CD4-positive, alpha-beta T cell (primary cell): ENCODE data around the gene NSFL1C. TPM values are rescaled to one million over a fixed set of nuclear protein-coding genes. Genes with fewer than 3 reads are reported as not detected.

Experiments
- ATAC-seq: fragments of 200-7000 bp; cut with Tn5 transposase; one replicate; pipeline ENCODE4 v1.10.0; 2022; ENCODE audit warnings: mild to moderate bottlenecking; ENCODE audit not compliant: poor library complexity
- CTCF ChIA-PET: fragments of 350-600 bp; sonication (Branson Sonifier 250); formaldehyde crosslinking; loops from one replicate; lab custom pipeline; 2021; ENCODE audit warnings: antibody characterized with exemption, inconsistent platforms; lab: Charles Lee
- POLR2A ChIA-PET: fragments of 350-600 bp; sonication (Branson Sonifier 250); formaldehyde crosslinking; loops from one replicate; lab custom pipeline; 2021; ENCODE audit warnings: antibody characterized with exemption, inconsistent platforms; lab: Charles Lee
- DNase-seq, 14 experiments: peaks; one replicate each; pipeline ENCODE4 v3.0.0-alpha.2; 2013 to 2020; ENCODE audit warnings: mixed read lengths in 2 of 14
- H3K27ac ChIP-seq, 2 donors: one replicate each; pipeline versions ENCODE4 v1.5.1 to v1.7.0; 2013; ENCODE audit warnings: low read length in 2 of 2, low read depth in 1 of 2, mild to moderate bottlenecking in 1 of 2
- H3K27me3 ChIP-seq, 2 experiments: 1 replicate in 1 of 2; 2 replicates in 1 of 2; pipeline versions ENCODE4 v1.6.1 to v1.7.0; 2013; ENCODE audit warnings: low read length in 2 of 2, control low read depth in 1 of 2, mild to moderate bottlenecking in 1 of 2, moderate library complexity in 1 of 2; ENCODE audit not compliant: insufficient read depth in 2 of 2, control insufficient read depth in 1 of 2
- H3K36me3 ChIP-seq: one replicate; pipeline ENCODE4 v1.6.1; 2013; ENCODE audit warnings: low read length, control low read depth; ENCODE audit not compliant: insufficient read depth
- H3K4me1 ChIP-seq: one replicate; pipeline ENCODE4 v1.6.1; 2013; ENCODE audit warnings: low read length, control low read depth; ENCODE audit not compliant: insufficient read depth
- H3K4me3 ChIP-seq: one replicate; pipeline ENCODE4 v1.5.1; 2013; ENCODE audit warnings: mild to moderate bottlenecking, low read length, moderate library complexity
- H3K9me3 ChIP-seq, 2 experiments: 1 replicate in 1 of 2; 2 replicates in 1 of 2; pipeline versions ENCODE4 v1.6.1 to v1.7.0; 2013; ENCODE audit warnings: low read length in 2 of 2, mild to moderate bottlenecking in 2 of 2, control low read depth in 1 of 2, moderate library complexity in 1 of 2; ENCODE audit not compliant: control insufficient read depth in 1 of 2, insufficient read depth in 1 of 2
- H3K27ac Mint-ChIP-seq: one replicate; pipeline ENCODE4 v1.8.0; 2020; ENCODE audit warnings: mixed read lengths
- H3K27me3 Mint-ChIP-seq: one replicate; pipeline ENCODE4 v1.8.0; 2021; ENCODE audit warnings: mixed read lengths
- H3K36me3 Mint-ChIP-seq: one replicate; pipeline ENCODE4 v1.8.0; 2021; ENCODE audit warnings: low read depth, mixed read lengths
- H3K4me1 Mint-ChIP-seq: one replicate; pipeline ENCODE4 v1.8.0; 2021; ENCODE audit warnings: low read depth, mixed read lengths
- H3K4me3 Mint-ChIP-seq: one replicate; pipeline ENCODE4 v1.8.0; 2020; ENCODE audit warnings: mild to moderate bottlenecking, mixed read lengths
- H3K9me3 Mint-ChIP-seq: one replicate; pipeline ENCODE4 v1.8.0; 2020; ENCODE audit warnings: mixed read lengths
- intact Hi-C, 2 experiments: fragments of 100-400 bp; cut with DNase I in 1 of 2; cut with micrococcal nuclease in 1 of 2; formaldehyde crosslinking; loops; one replicate each; pipeline versions ENCODE4 v1.15.1 to v1.9.0; 2023 to 2025; cut with DNase I, micrococcal nuclease
- total RNA-seq, 174 experiments: library from RNA in 2 of 174; stranded (reverse) in 2 of 174; gene quantifications; one replicate each; pipeline ENCODE4 v1.2.3 and lab custom pipeline; 2021 to 2026
- TF ChIP-seq, protein P1 (sequence below): fragments of 200-600 bp; IDR thresholded peaks from one replicate; pipeline ENCODE4 v1.8.0; 2022; ENCODE audit warnings: antibody characterized with exemption, mild to moderate bottlenecking

The NSFL1C gene
- total RNA-seq, 2 experiments from 2014 or later = 53.2 to 53.4 TPM

DNA sequence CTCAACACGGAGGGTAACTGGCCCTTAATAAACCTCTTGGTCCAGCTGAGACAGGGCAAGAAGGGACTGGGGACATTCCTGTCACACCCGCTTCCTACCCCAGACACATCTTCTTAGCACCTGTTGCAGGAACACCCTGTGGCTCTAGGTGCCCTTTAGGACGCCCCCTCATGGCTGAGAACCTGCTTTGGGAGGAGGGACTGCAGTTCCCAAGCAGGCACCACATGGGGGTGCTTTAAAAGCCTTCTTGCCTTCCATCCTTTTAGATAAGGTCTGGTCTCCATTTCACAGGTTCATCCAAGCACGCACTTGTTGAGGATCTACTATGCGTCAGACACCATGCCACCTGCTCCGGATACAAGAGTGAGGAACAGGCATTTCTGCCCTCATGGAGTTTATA is 26.6 kb downstream of the NSFL1C start:
- intact Hi-C loops = no loop called here
- peaks cover 40% of the 10 kb centered on the region for H3K36me3 ChIP-seq
- no peak overlapping the region for H3K4me3 ChIP-seq
- POLR2A ChIA-PET = no interaction called here
- Mint-ChIP-seq H3K27me3 (no peaks in the 10 kb centered on the region), H3K36me3 (peaks cover 42% of the 10 kb centered on the region), H3K4me3 (no peak overlapping the region), H3K27ac (no peak overlapping the region), H3K4me1 (peaks cover 41% of the 10 kb centered on the region), H3K9me3 (no peaks in the 10 kb centered on the region)
- TF ChIP-seq, protein P1, sequence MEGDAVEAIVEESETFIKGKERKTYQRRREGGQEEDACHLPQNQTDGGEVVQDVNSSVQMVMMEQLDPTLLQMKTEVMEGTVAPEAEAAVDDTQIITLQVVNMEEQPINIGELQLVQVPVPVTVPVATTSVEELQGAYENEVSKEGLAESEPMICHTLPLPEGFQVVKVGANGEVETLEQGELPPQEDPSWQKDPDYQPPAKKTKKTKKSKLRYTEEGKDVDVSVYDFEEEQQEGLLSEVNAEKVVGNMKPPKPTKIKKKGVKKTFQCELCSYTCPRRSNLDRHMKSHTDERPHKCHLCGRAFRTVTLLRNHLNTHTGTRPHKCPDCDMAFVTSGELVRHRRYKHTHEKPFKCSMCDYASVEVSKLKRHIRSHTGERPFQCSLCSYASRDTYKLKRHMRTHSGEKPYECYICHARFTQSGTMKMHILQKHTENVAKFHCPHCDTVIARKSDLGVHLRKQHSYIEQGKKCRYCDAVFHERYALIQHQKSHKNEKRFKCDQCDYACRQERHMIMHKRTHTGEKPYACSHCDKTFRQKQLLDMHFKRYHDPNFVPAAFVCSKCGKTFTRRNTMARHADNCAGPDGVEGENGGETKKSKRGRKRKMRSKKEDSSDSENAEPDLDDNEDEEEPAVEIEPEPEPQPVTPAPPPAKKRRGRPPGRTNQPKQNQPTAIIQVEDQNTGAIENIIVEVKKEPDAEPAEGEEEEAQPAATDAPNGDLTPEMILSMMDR = peak; percentile 19
- no peaks in the 10 kb centered on the region for H3K9me3 ChIP-seq
- ATAC-seq (no peak), DNase-seq (peak in 4 of 14 experiments; percentile 5 to 51 (median 29))
- no peak overlapping the region for H3K27ac ChIP-seq
- peaks cover 20% of the 10 kb centered on the region for H3K4me1 ChIP-seq
- CTCF ChIA-PET = no interaction called here
- no peaks in the 10 kb centered on the region for H3K27me3 ChIP-seq

DNA sequence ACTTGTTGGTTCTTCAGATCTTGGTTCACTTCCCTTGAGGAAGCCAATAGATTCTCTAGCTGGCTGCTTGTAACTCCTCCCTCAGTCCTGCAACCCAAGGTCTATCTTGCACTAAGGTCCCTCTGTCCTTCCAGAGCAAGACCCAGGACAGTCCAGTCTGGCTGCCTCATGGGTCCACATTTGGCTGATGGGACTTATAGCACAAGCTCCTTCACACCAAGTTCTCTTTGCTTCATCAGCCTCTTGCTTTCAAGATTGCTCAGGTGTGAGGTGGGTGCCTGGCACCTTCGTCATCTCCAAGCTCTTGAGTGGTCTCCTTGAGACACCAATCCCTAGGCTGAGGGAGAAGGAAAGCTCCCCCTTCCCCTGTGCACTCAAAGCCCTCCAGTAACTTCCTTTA is 28.3 kb downstream of the NSFL1C start:
- DNase-seq (no peak), ATAC-seq (no peak)
- Mint-ChIP-seq H3K27me3 (no peaks in the 10 kb centered on the region), H3K4me1 (peaks cover 52% of the 10 kb centered on the region), H3K36me3 (peaks cover 25% of the 10 kb centered on the region), H3K27ac (no peak overlapping the region), H3K9me3 (no peaks in the 10 kb centered on the region), H3K4me3 (no peak overlapping the region)
- intact Hi-C loops = loop anchor here (5.0 to 10.0 kb wide), 3 partner anchors 46 to 226 kb away; partner anchors contain the start of gene FKBP1A (in 1 of the 2)
- Histone ChIP-seq H3K4me3 (no peak overlapping the region), H3K9me3 (no peaks in the 10 kb centered on the region), H3K4me1 (peaks cover 27% of the 10 kb centered on the region), H3K27ac (no peak overlapping the region), H3K36me3 (peaks cover 23% of the 10 kb centered on the region), H3K27me3 (no peaks in the 10 kb centered on the region)
- TF ChIP-seq, protein P1 = no peak
- CTCF ChIA-PET = interaction anchor here (1.2 to 2.0 kb wide), 3 partner anchors 9 to 114 kb away, joined by 3 to 9 read pairs (median 6); no protein-coding TSS in a partner anchor
- POLR2A ChIA-PET = interaction anchor here (0.6 to 1.0 kb wide), 2 partner anchors 126 to 1372 kb away, joined by 3 read pairs; no protein-coding TSS in a partner anchor

DNA sequence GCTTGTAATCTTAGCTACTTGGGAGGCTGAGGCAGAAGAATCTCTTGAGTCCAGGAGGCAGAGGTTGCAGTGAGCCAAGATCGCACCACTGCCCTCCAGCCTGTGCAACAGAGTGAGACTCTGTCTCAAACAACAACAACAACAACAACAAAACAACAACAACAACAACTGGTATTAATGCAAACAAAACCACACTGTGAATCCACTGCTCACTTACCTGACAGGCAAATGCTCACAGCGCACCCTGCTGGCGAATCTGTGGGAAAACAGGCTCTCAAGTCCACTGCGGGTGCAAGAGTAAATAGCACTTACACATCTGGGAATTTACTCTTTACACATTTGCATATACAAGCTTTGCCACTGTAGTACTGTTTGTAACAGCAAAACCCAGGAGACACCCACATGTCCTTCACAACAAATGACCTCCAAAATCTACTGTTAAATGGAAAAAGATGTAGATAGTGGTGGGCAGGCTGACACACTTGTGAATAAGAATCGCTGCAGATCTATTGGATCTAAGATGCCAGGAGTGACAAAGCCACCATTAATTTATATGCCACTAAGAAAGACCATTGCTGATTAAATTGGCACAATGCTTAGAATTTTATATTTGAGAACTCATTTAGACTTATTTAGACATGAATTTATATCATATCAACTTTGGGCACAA is 29.3 kb downstream of the NSFL1C start:
- Histone ChIP-seq H3K4me1 (peaks cover 27% of the 10 kb centered on the region), H3K27ac (no peak overlapping the region), H3K9me3 (no peaks in the 10 kb centered on the region), H3K27me3 (no peaks in the 10 kb centered on the region), H3K36me3 (peaks cover 13% of the 10 kb centered on the region), H3K4me3 (no peak overlapping the region)
- TF ChIP-seq, protein P1 = peak; percentile 90
- Mint-ChIP-seq H3K36me3 (peaks cover 15% of the 10 kb centered on the region), H3K4me3 (no peak overlapping the region), H3K4me1 (peaks cover 56% of the 10 kb centered on the region), H3K27me3 (no peaks in the 10 kb centered on the region), H3K9me3 (no peaks in the 10 kb centered on the region), H3K27ac (no peak overlapping the region)
- intact Hi-C loops = loop anchor here (1.0 to 10.0 kb wide), 6 partner anchors 45 to 225 kb away; partner anchors contain the start of gene FKBP1A (in 2 of the 2)
- POLR2A ChIA-PET = no interaction called here
- DNase-seq = peak; percentile 68 to 90 (median 75)
- ATAC-seq = peak; percentile 70
- CTCF ChIA-PET = interaction anchor here (0.6 to 2.5 kb wide), 12 partner anchors 10 to 248 kb away, joined by 3 to 9 read pairs (median 3); partner anchors contain the start of gene NSFL1C
